GM19099 (cell line): ENCODE data around the gene PORCN.

Experiments used
- POLR2A ChIP-seq: IDR thresholded peaks from 3 replicates; pipeline ENCODE4 v1.6.1; 2011; ENCODE audit warnings: low read depth; ENCODE audit not compliant: insufficient read length; ENCODE audit errors: extremely low read depth

Gene PORCN

GRCh38 chrX:48515842-48516241, 7.0 kb downstream of the PORCN start:
- no peak for TF ChIP-seq POLR2A

GRCh38 chrX:48516285-48516684, 7.5 kb downstream of the PORCN start:
- no peak for TF ChIP-seq POLR2A

GRCh38 chrX:48516987-48517386, 8.2 kb downstream of the PORCN start:
- no peak for TF ChIP-seq POLR2A

- no peak for TF ChIP-seq POLR2A
These were observed 11.7 kb downstream of the PORCN start for GRCh38 chrX:48520455-48520854.

- no peak for TF ChIP-seq POLR2A
These were observed 12.2 kb downstream of the PORCN start for GRCh38 chrX:48520976-48521352.

GRCh38 chrX:48521353-48522243, 12.8 kb downstream of the PORCN start, which contains the start of gene EBP:
EBP (plus strand) TSS chrX:48521808; CDS start chrX:48523772, 1,964 bp downstream.
- peak; percentile 86 for TF ChIP-seq POLR2A

- no peak for TF ChIP-seq POLR2A
These were observed 13.5 kb downstream of the PORCN start for GRCh38 chrX:48522291-48522690.

GRCh38 chrX:48523682-48524081, 14.9 kb downstream of the PORCN start:
- TF ChIP-seq POLR2A: no peak

GRCh38 chrX:48530736-48531135, 21.9 kb downstream of the PORCN start:
- TF ChIP-seq POLR2A: no peak

- no peak for TF ChIP-seq POLR2A
These were observed 22.7 kb downstream of the PORCN start for GRCh38 chrX:48531358-48531959.

GRCh38 chrX:48532161-48532560, 23.4 kb downstream of the PORCN start:
- TF ChIP-seq POLR2A: no peak

GRCh38 chrX:48533165-48533564, 24.4 kb downstream of the PORCN start:
- no peak for TF ChIP-seq POLR2A

- TF ChIP-seq POLR2A: no peak
These were observed 30.0 kb downstream of the PORCN start for GRCh38 chrX:48538641-48539344.

GRCh38 chrX:48539345-48540027, 30.7 kb downstream of the PORCN start, which contains the start of gene TBC1D25:
TBC1D25 (plus strand) TSS chrX:48539714; CDS start chrX:48539798, 84 bp downstream.
- TF ChIP-seq POLR2A: peak; percentile 60

- no peak for TF ChIP-seq POLR2A
These were observed 31.2 kb downstream of the PORCN start for GRCh38 chrX:48540028-48540375.
